Omental fat pad (tissue), 4 donors: ENCODE results near the gene PPIH. TPM values are rescaled to one million over a fixed set of nuclear protein-coding genes. Genes with fewer than 3 reads are reported as not detected.
A peak's percentile ranks its signal among the peaks of the same experiment; 100 is the strongest.
"Not testable (repeated sequence)": the region's sequence is repeated elsewhere in the genome, so short reads cannot be mapped to it uniquely, and the experiment has no call there.

Experiments used
- ATAC-seq: fragments of 150-250 bp; one replicate; pipeline ENCODE4 v1.9.1; 2016; ENCODE audit warnings: mild to moderate bottlenecking, moderate library complexity; ENCODE audit not compliant: low FRiP score
- DNase-seq: peaks from one replicate; pipeline ENCODE4 v3.0.0-alpha.2; 2019; ENCODE audit warnings: low spot score
- total RNA-seq, 4 donors: library from RNA; depleted of rRNA; stranded (reverse); fragments of >200 nt; gene quantifications; one replicate each; pipeline ENCODE4 v1.1.0, GENCODE V29; 2016
- TF ChIP-seq, protein P1 (sequence below), 3 donors: fragments of 450-650 bp; IDR thresholded peaks; one replicate each; pipeline ENCODE4 v1.5.1; 2016 to 2017; ENCODE audit warnings: antibody characterized with exemption in 3 of 3, mild to moderate bottlenecking in 3 of 3, moderate library complexity in 2 of 3

PPIH gene
- total RNA-seq: 10 to 100 TPM; 14.9 to 29.3 (median 20.8) TPM

DNA sequence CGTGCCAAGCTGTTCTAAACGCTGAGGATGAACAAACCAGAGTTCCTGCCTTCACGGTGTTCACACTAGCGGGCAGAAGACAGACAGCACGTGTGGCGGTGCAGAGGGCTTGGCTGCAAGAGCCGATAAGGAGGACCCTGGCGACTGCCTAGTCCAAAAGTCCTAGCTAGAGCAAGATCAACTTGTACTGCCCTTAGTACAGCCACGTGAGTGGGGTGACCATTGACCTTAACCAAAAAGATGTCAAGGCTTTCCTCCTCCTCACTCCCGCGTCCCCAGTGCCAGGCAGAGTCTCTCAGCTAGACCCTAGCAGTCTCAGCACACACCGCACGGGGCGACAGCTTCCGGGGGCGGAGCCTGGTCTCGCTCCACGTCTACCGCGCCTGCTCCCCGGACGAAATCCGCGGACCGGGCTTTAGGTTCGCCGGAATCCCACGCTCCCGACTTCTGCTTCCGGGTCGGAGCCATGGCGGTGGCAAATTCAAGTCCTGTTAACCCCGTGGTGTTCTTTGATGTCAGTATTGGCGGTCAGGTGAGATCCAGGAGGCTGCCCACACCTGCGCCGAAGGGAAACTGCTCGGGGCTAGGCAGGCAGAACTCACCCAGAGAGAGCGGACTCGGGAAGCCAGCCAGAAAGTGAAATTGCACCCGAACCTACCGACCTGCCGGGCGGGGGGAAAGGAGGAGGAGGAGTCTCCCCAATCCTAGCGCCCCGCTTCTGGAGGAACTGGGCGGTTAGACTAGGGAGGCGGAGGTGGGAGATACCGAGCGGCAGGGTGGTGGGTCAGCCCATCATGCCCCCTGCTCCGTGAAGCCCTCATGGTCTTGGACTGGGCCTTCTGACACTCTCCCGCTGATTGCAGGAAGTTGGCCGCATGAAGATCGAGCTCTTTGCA is at the start of gene PPIH:
TSS of gene PPIH (plus strand) at position 443 of the 896 bp plus-strand sequence. CDS start at position 467, 24 bp downstream.
- ATAC-seq: peak; percentile 100
- DNase-seq: peak; percentile 79
- TF ChIP-seq, protein P1, sequence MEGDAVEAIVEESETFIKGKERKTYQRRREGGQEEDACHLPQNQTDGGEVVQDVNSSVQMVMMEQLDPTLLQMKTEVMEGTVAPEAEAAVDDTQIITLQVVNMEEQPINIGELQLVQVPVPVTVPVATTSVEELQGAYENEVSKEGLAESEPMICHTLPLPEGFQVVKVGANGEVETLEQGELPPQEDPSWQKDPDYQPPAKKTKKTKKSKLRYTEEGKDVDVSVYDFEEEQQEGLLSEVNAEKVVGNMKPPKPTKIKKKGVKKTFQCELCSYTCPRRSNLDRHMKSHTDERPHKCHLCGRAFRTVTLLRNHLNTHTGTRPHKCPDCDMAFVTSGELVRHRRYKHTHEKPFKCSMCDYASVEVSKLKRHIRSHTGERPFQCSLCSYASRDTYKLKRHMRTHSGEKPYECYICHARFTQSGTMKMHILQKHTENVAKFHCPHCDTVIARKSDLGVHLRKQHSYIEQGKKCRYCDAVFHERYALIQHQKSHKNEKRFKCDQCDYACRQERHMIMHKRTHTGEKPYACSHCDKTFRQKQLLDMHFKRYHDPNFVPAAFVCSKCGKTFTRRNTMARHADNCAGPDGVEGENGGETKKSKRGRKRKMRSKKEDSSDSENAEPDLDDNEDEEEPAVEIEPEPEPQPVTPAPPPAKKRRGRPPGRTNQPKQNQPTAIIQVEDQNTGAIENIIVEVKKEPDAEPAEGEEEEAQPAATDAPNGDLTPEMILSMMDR (IDR thresholded peaks at IDR 0.05): no peak

GRCh38 chr1:42613803-42614131 is 44.5 kb upstream of the PPIH start:
- no peak for ATAC-seq
- DNase-seq: no peak
- TF ChIP-seq, protein P1 (IDR thresholded peaks at IDR 0.05): no peak

- no peak for ATAC-seq
- TF ChIP-seq, protein P1 (IDR thresholded peaks at IDR 0.05): no peak
- no peak for DNase-seq
These were observed 39.4 kb upstream of the PPIH start for GRCh38 chr1:42618866-42619265.

DNA sequence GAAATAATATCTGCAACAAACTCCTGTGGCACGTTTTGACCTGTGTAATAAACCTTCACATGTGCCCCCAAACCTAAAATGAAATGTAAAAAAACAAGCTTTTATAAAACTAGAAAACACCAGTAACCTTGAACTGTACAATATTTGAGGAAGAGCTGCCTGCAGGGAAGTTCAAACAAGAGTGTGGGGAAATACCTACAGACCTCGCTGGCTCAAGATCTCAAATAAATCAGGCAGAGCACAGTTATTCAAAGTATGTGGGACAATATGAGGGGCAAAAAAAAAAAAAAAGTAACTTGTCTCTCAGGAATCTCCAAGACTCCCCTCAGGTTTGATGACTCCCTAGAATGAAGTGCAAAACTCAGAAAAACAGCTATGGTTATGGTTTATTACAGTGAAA is 37.9 kb upstream of the PPIH start:
- ATAC-seq: no peak
- TF ChIP-seq, protein P1 (IDR thresholded peaks at IDR 0.05): no peak
- DNase-seq: no peak

- not testable (repeated sequence) for ATAC-seq, DNase-seq
These were observed 37.0 kb upstream of the PPIH start for GRCh38 chr1:42621180-42621579.

- DNase-seq, ATAC-seq: not testable (repeated sequence)
These were observed 31.0 kb upstream of the PPIH start for GRCh38 chr1:42627205-42627604.

DNA sequence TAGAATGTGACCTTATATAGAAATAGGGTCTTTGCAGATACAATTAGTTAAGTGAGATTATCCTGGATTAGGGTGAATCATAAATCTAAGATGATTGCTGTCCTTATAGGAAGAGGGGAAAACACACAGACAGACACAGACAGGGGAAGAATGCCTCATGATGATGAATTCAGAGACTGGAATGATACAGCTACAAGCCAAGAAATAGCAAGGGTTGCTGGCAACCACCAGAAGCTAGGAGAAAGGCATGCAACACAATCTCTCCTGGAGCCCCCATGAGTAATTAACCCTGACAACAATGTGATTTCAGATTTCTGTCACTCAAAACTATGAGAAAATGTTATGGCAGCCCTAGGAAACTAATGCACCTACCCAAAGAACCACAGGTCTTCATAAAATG is 19.1 kb upstream of the PPIH start:
- TF ChIP-seq, protein P1 (IDR thresholded peaks at IDR 0.05): no peak
- DNase-seq (no peak), ATAC-seq (no peak)

DNA sequence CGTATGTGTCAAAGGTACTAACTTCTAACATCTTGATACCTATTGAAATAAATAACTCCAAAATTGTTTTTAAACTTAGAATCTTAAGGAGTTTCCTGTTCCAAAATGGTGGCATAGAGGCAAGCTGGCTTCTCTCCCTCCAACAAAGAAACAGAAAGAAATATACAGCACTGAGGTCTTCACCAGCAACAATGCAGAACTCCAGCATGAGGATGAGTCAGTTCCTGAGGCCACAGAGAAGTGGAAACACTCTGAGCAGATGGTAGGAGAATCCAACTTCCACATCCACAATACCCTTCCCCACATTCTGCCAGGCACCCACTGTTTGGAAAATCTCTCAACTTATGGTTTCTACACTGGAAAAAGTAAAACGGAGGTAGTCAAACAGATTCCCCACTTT is 12.2 kb upstream of the PPIH start:
- ATAC-seq (no peak), DNase-seq (no peak)
- TF ChIP-seq, protein P1 (IDR thresholded peaks at IDR 0.05): no peak
